ENCODE measurements around the gene CHIT1. TPM values are rescaled to one million over a fixed set of nuclear protein-coding genes. Genes with fewer than 3 reads are reported as not detected.

Gene CHIT1
- total and polyA plus RNA-seq, 2 of the 13 experiments (the other 11 are each of a cell fraction or from before 2014, with no cell fraction given): not detected

DNA sequence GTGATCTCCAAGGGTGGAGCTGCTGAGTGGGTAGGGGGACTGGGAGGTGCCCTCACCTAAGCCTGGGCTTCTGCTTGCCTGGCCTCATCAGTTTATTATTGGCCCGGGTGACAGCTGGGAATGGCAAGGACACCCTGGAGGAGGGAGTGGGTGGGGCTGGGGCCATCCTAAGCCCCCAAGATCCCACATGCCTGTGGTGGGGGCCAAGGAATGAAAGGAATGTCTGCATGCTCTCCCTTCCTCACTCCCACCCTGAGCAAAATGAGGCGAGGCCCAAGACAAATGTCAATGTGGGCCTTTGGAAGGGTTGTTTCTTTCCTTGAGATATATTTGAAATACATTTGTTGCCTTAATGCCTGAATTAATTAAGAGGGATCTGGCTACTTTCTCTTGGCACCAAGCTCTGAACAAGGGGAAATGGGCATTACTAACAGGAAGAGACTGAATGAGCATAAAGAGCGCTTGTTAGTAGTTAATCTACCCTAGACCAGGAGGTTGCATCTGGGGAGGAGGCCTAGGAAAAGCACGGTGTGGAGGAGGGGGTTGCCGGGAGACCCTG lies 23.3 kb downstream of the CHIT1 start (continued):
- TF ChIP-seq NR2F1 (CRISPR knock-in tag; IDR thresholded peaks at IDR 0.05): no peak
- TF ChIP-seq, protein P1, sequence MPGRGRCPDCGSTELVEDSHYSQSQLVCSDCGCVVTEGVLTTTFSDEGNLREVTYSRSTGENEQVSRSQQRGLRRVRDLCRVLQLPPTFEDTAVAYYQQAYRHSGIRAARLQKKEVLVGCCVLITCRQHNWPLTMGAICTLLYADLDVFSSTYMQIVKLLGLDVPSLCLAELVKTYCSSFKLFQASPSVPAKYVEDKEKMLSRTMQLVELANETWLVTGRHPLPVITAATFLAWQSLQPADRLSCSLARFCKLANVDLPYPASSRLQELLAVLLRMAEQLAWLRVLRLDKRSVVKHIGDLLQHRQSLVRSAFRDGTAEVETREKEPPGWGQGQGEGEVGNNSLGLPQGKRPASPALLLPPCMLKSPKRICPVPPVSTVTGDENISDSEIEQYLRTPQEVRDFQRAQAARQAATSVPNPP (CRISPR knock-in tag; IDR thresholded peaks at IDR 0.05): no peak
- TF ChIP-seq SMAD1 (CRISPR knock-in tag; IDR thresholded peaks at IDR 0.05; ENCODE audit: borderline replicate concordance, low read depth): no peak
- no peak for TF ChIP-seq IRX3 (CRISPR knock-in tag; IDR thresholded peaks at IDR 0.05; ENCODE audit: borderline replicate concordance, low read depth)
- TF ChIP-seq ARID2 (CRISPR knock-in tag; IDR thresholded peaks at IDR 0.05; ENCODE audit: borderline replicate concordance): no peak
- TF ChIP-seq TEAD3 (CRISPR knock-in tag; optimal IDR thresholded peaks at IDR 0.05; ENCODE audit: borderline replicate concordance): no peak
- TF ChIP-seq CENPT (CRISPR knock-in tag; IDR thresholded peaks at IDR 0.05; ENCODE audit: low read depth): no peak

DNA sequence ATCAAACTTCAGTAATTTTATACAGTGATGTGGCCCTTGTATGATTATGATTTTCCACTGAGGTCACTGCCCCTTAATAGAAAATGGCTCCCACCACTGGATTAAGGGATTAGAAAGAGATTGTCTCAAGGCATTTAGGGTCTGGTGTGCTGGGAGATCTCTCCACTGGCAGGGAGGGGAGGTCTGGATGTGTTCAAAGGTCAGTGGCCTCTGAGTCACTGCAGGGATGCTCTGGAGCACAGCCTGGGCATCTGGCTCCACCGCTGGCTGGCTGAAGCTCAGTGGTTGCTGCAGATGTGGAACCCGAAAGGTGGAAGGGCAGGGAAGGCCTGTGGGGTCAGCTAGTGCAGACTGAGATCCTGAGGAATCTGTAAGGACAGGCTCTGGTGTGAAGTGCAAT lies 24.7 kb downstream of the CHIT1 start:
- intact Hi-C loops (cut with micrococcal nuclease; ENCODE audit: unreplicated experiment) (no loop called here), in situ Hi-C loops (cut with HindIII; ENCODE audit: extremely low pct_ligation_motif_present, low pct_unique_long_range_greater_than_20kb) (no loop called here)
- no peaks in the 10 kb centered on the region for H4K20me1 ChIP-seq (ENCODE audit: insufficient read depth, low read length)
- DNase-seq (ENCODE audit: low spot score) (no peak), ATAC-seq (peak; percentile 38; the same call in 1 of the 3 replicates), FAIRE-seq (no peak)
- no peaks in the 10 kb centered on the region for H3K27me3 ChIP-seq (ENCODE audit: control insufficient read depth in 1 of 2, insufficient read depth in 2 of 2, low read length in 2 of 2)
- no peak overlapping the region for H3K27ac ChIP-seq (ENCODE audit: extremely low read length, insufficient read depth, low read length)
- WGBS (ENCODE audit: low lambda C conversion rate): 13% methylated on average over 2 of the region's 2 CpGs
- H3K4me2 ChIP-seq (ENCODE audit: low read depth, low read length): no peak overlapping the region
- CTCF ChIA-PET (ENCODE audit: low intra/inter-chr PET ratio, low total read pairs): no interaction called here
- no TSS peak for BruUV-seq (replicated peaks)
- peaks cover 10% of the 10 kb centered on the region for H3K4me1 ChIP-seq (ENCODE audit: insufficient read depth, low read length)
- no peaks in the 10 kb centered on the region for H3K79me2 ChIP-seq (ENCODE audit: insufficient read depth, low read length)
- no peaks in the 10 kb centered on the region for H3K36me3 ChIP-seq (replicated peaks in 1 of 2; ENCODE audit: control insufficient read depth in 1 of 2, insufficient read depth in 2 of 2, low read length in 2 of 2)
- no peaks in the 10 kb centered on the region for H3K9me3 ChIP-seq (ENCODE audit: low read length)
- H3K9ac ChIP-seq (ENCODE audit: insufficient read depth, low read depth, low read length): no peak overlapping the region
- POLR2A ChIA-PET: no interaction called here
- no peak overlapping the region for H2AFZ ChIP-seq (ENCODE audit: low read length)
- TF ChIP-seq GABPA (IDR thresholded peaks at IDR 0.05; ENCODE audit: low read depth, low read length) (no peak), GABPA (CRISPR knock-in tag; IDR thresholded peaks at IDR 0.05; ENCODE audit: low read depth) (no peak), FOSL2 (CRISPR knock-in tag; IDR thresholded peaks at IDR 0.05) (peak; percentile 53)
- H3K4me3 ChIP-seq (replicated peaks in 1 of 3; ENCODE audit: insufficient read depth in 1 of 3, low read depth in 2 of 3, low read length in 3 of 3): no peak overlapping the region

All from HepG2 (cell line).